HepG2 (cell line): ENCODE measurements around the gene MED1. TPM values are rescaled to one million over a fixed set of nuclear protein-coding genes. Genes with fewer than 3 reads are reported as not detected.

Experiments used
- ARID4A ChIP-seq: sonication (generic); formaldehyde crosslinking; IDR thresholded peaks from 2 replicates; pipeline ENCODE4 v1.5.0; 2020; ENCODE audit warnings: mild to moderate bottlenecking, missing genetic modification reagents, borderline replicate concordance
- CBX5 ChIP-seq: sonication (generic); formaldehyde crosslinking; IDR thresholded peaks from 2 replicates; pipeline ENCODE4 v1.4.0; 2020; ENCODE audit warnings: missing genetic modification reagents, borderline replicate concordance
- ESRRA ChIP-seq: sonication (generic); formaldehyde crosslinking; IDR thresholded peaks from 2 replicates; pipeline ENCODE4 v1.5.1; 2020; ENCODE audit warnings: mild to moderate bottlenecking, low read depth, missing genetic modification reagents
- HCFC1 ChIP-seq: fragments of 150-350 bp; IDR thresholded peaks from 2 replicates; pipeline ENCODE4 v1.6.1; 2014; ENCODE audit warnings: low read depth, low read length
- JDP2 ChIP-seq: sonication (generic); formaldehyde crosslinking; IDR thresholded peaks from 2 replicates; pipeline ENCODE4 v1.8.1; 2022; ENCODE audit warnings: missing genetic modification reagents, borderline replicate concordance
- ONECUT2 ChIP-seq: sonication (generic); formaldehyde crosslinking; IDR thresholded peaks from 2 replicates; pipeline ENCODE4 v1.4.0; 2020; ENCODE audit warnings: missing genetic modification reagents
- RBFOX2 ChIP-seq: fragments of 200-400 bp; formaldehyde crosslinking; IDR thresholded peaks from 2 replicates; pipeline ENCODE4 v1.6.1; 2017; ENCODE audit warnings: low read depth, mild to moderate bottlenecking, low read length
- SP4 ChIP-seq: sonication (generic); formaldehyde crosslinking; IDR thresholded peaks from 2 replicates; pipeline ENCODE4 v1.8.1; 2023; ENCODE audit warnings: mild to moderate bottlenecking, missing genetic modification reagents
- ZNF263 ChIP-seq: sonication (generic); formaldehyde crosslinking; IDR thresholded peaks from 2 replicates; pipeline ENCODE4 v1.4.0; 2020; ENCODE audit warnings: missing genetic modification reagents
- ZNF646 ChIP-seq: sonication (generic); formaldehyde crosslinking; IDR thresholded peaks from 2 replicates; pipeline ENCODE4 v1.9.0; 2021; ENCODE audit warnings: mild to moderate bottlenecking, missing genetic modification reagents
- ZNF775 ChIP-seq: sonication (generic); formaldehyde crosslinking; IDR thresholded peaks from 2 replicates; pipeline ENCODE4 v1.4.0; 2020; ENCODE audit warnings: missing genetic modification reagents, mild to moderate bottlenecking, moderate library complexity, borderline replicate concordance
- ZNF83 ChIP-seq: sonication (generic); formaldehyde crosslinking; IDR thresholded peaks from 2 replicates; pipeline ENCODE4 v1.4.0; 2020; ENCODE audit warnings: missing genetic modification reagents, mild to moderate bottlenecking, borderline replicate concordance
- polyA plus RNA-seq, 8 experiments: library from polyadenylated mRNA; depleted of rRNA in 3 of 8; stranded (reverse) in 7 of 8; unstranded in 1 of 8; fragments of >200 nt; fragmentation: Illumina TruSeq in 4 of 8; extraction: Trizol in 4 of 8; gene quantifications; 2 replicates each; pipeline versions ENCODE4 v1.2.1 to v1.2.3, GENCODE V29; 2011 to 2016; ENCODE audit warnings: low read depth in 4 of 8, missing spikeins in 1 of 8, mixed read lengths in 1 of 8; ENCODE audit not compliant: insufficient read depth in 1 of 8
- total RNA-seq, 5 experiments: library from RNA; depleted of rRNA; stranded (reverse); fragments of >200 nt; fragmentation: Illumina TruSeq; extraction: Trizol; gene quantifications; 2 replicates each; pipeline ENCODE4 v1.2.3, GENCODE V29; 2016; ENCODE audit warnings: low read depth in 1 of 5
- TF ChIP-seq, protein P1 (sequence below): sonication (generic); formaldehyde crosslinking; IDR thresholded peaks from 2 replicates; pipeline ENCODE4 v1.8.0; 2022; ENCODE audit warnings: missing genetic modification reagents, low read depth, mild to moderate bottlenecking, borderline replicate concordance
- TF ChIP-seq, protein P2 (sequence below): sonication (generic); formaldehyde crosslinking; IDR thresholded peaks from 2 replicates; pipeline ENCODE4 v1.5.1; 2020; ENCODE audit warnings: missing genetic modification reagents, mild to moderate bottlenecking, borderline replicate concordance

Gene MED1
- total and polyA plus RNA-seq, 2 of the 13 experiments (the other 11 are each of a cell fraction or from before 2014, with no cell fraction given) = 37.5 to 40.1 TPM

GRCh38 chr17:39402244-39402889 is 48.7 kb downstream of the MED1 start (continued):
- no peak for TF ChIP-seq ZNF646 (CRISPR knock-in tag)
- TF ChIP-seq ZNF83 = no peak
- TF ChIP-seq ZNF775 (CRISPR knock-in tag) = no peak
- TF ChIP-seq ONECUT2 (CRISPR knock-in tag) = no peak
- no peak for TF ChIP-seq SP4 (CRISPR knock-in tag)
- TF ChIP-seq RBFOX2 = no peak; the same call in 1 of the 2 replicates
- peak; percentile 67 for TF ChIP-seq ARID4A (CRISPR knock-in tag)
- TF ChIP-seq ZNF263 (CRISPR knock-in tag) = no peak
- no peak for TF ChIP-seq HCFC1
- TF ChIP-seq, protein P1, sequence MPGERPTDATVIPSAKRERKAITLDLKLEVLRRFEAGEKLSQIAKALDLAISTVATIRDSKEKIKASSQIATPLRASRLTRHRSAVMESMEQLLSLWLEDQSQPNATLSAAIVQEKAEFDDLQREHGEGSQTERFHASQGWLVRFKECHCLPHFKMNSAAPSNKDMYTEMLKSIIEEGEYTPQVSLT = no peak
- 0 out of 2 replicates have a peak, but pooled peaks have one; percentile 31 for TF ChIP-seq CBX5 (CRISPR knock-in tag)
- no peak for TF ChIP-seq ESRRA (CRISPR knock-in tag)
- TF ChIP-seq, protein P2, sequence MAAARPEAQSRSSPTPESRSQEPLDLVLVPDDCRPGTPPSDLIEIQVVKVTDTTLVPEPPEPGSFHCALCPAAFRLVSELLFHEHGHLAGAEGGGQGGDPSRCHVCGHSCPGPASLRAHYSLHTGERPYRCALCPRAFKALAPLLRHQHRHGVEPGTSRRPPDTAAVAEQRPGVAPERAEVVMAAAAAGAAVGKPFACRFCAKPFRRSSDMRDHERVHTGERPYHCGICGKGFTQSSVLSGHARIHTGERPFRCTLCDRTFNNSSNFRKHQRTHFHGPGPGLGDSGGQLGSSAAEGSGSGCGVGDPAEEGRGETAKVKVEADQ (CRISPR knock-in tag) = no peak
- TF ChIP-seq JDP2 (CRISPR knock-in tag) = no peak; the same call in 1 of the 2 replicates
